A549 (cell line): ENCODE measurements around the gene KDM4B. TPM values are rescaled to one million over a fixed set of nuclear protein-coding genes. Genes with fewer than 3 reads are reported as not detected.

Source experiments
- ATAC-seq, 2 experiments: fragments of 200-7000 bp in 1 of 2; fragments of >200 bp in 1 of 2; cut with Nextera tagmentation in 1 of 2; cut with Tn5 transposase in 1 of 2; 3 replicates each; pipeline versions ENCODE4 v1.8.0 to v1.9.1; 2018 to 2020; ENCODE audit warnings: mild to moderate bottlenecking in 1 of 2, moderate library complexity in 1 of 2
- CTCF ChIA-PET: fragments of 300-600 bp; sonication (Branson Sonifier 250); formaldehyde crosslinking; extraction: SDS; loops from one replicate; lab custom pipeline; 2021; ENCODE audit warnings: antibody characterized with exemption, inconsistent platforms; lab: Yijun Ruan, JAX
- POLR2A ChIA-PET: fragments of 350-600 bp; formaldehyde crosslinking; extraction: SDS; loops from one replicate; lab custom pipeline; 2021; ENCODE audit warnings: antibody characterized with exemption, inconsistent platforms; lab: Yijun Ruan, JAX
- DNase-seq, 2 experiments: peaks; one replicate each; pipeline versions ENCODE4 v3.0.0 to v3.0.0-alpha.2; 2011 to 2016; ENCODE audit warnings: low read depth in 1 of 2, low spot score in 1 of 2
- FAIRE-seq: peaks from 2 replicates; lab custom pipeline; 2011; peaks lifted over from hg19 to GRCh38; lab: Jason Lieb, UNC
- H3K27ac ChIP-seq, 2 experiments: fragments of >200 bp; sonication (Bioruptor Twin); formaldehyde crosslinking; 3 replicates each; pipeline ENCODE4 v1.5.1; 2016 to 2017
- H3K4me1 ChIP-seq: fragments of >200 bp; sonication (Bioruptor Twin); formaldehyde crosslinking; 3 replicates; pipeline ENCODE4 v1.6.1; 2016
- H3K4me2 ChIP-seq: fragments of >200 bp; sonication (Bioruptor Twin); formaldehyde crosslinking; 3 replicates; pipeline ENCODE4 v1.6.1; 2016
- H3K4me3 ChIP-seq: fragments of >200 bp; sonication (Bioruptor Twin); formaldehyde crosslinking; 3 replicates; pipeline ENCODE4 v1.5.1; 2016
- H3K9me3 ChIP-seq: fragments of >200 bp; sonication (Bioruptor Twin); formaldehyde crosslinking; 3 replicates; pipeline ENCODE4 v1.6.1; 2016
- CBX8 ChIP-seq: fragments of 200-600 bp; sonication (generic); IDR thresholded peaks from 2 replicates; pipeline ENCODE4 v1.6.1; 2016
- EHF ChIP-seq: fragments of 250-450 bp; sonication (Bioruptor Pico); IDR thresholded peaks from 2 replicates; pipeline ENCODE4 v1.5.0; 2020; ENCODE audit warnings: mild to moderate bottlenecking
- ESRRA ChIP-seq: fragments of 150-350 bp; IDR thresholded peaks from 2 replicates; pipeline ENCODE4 v1.6.1; 2014; ENCODE audit warnings: mild to moderate bottlenecking, low read length, borderline replicate concordance
- FOSB ChIP-seq: fragments of 250-450 bp; sonication (Bioruptor Pico); IDR thresholded peaks from 2 replicates; pipeline ENCODE4 v1.5.0; 2020; ENCODE audit warnings: mild to moderate bottlenecking, moderate library complexity
- FOSL2 ChIP-seq, 2 experiments: fragments of 450-650 bp in 1 of 2; fragments of >200 bp in 1 of 2; sonication (Bioruptor Twin) in 1 of 2; formaldehyde crosslinking; IDR thresholded peaks; 2 replicates each; pipeline versions ENCODE4 v1.5.0 to v1.6.1; 2016 to 2020; ENCODE audit warnings: mild to moderate bottlenecking in 1 of 2, moderate library complexity in 1 of 2
- HDAC2 ChIP-seq: fragments of 200-600 bp; sonication (generic); IDR thresholded peaks from 2 replicates; pipeline ENCODE4 v1.6.1; 2016
- HOXB5 ChIP-seq: fragments of 250-450 bp; sonication (Bioruptor Pico); IDR thresholded peaks from 2 replicates; pipeline ENCODE4 v1.5.0; 2020; ENCODE audit warnings: mild to moderate bottlenecking, moderate library complexity
- MAZ ChIP-seq: fragments of 150-350 bp; IDR thresholded peaks from 2 replicates; pipeline ENCODE4 v1.6.1; 2014; ENCODE audit warnings: antibody characterized with exemption, low read depth, low read length, borderline replicate concordance
- NPAS2 ChIP-seq: fragments of 250-450 bp; sonication (Bioruptor Pico); IDR thresholded peaks from 2 replicates; pipeline ENCODE4 v1.8.0; 2022; ENCODE audit warnings: mild to moderate bottlenecking, moderate library complexity, borderline replicate concordance
- RCOR1 ChIP-seq: fragments of 150-350 bp; IDR thresholded peaks from 2 replicates; pipeline ENCODE4 v1.6.1; 2014; ENCODE audit warnings: antibody characterized with exemption, low read length, low read depth
- RNF2 ChIP-seq: fragments of 200-600 bp; sonication (generic); IDR thresholded peaks from 2 replicates; pipeline ENCODE4 v1.6.1; 2016; ENCODE audit warnings: low read depth, mild to moderate bottlenecking, antibody characterized with exemption, moderate library complexity, borderline replicate concordance
- SMC3 ChIP-seq: fragments of >200 bp; sonication (Bioruptor Twin); formaldehyde crosslinking; IDR thresholded peaks from 3 replicates; pipeline ENCODE4 v1.6.1; 2018; ENCODE audit warnings: inconsistent platforms
- SREBF2 ChIP-seq: fragments of 450-650 bp; IDR thresholded peaks from 2 replicates; pipeline ENCODE4 v1.6.1; 2014; ENCODE audit warnings: mild to moderate bottlenecking, moderate library complexity
- ZC3H11A ChIP-seq: fragments of 450-650 bp; IDR thresholded peaks from 2 replicates; pipeline ENCODE4 v1.6.1; 2014; ENCODE audit warnings: antibody characterized with exemption, mild to moderate bottlenecking
- ZFP36 ChIP-seq: fragments of 450-650 bp; IDR thresholded peaks from 2 replicates; pipeline ENCODE4 v1.6.1; 2014; ENCODE audit warnings: borderline replicate concordance; ENCODE audit not compliant: partially characterized antibody
- ZNF302 ChIP-seq: fragments of 250-450 bp; sonication (Bioruptor Pico); IDR thresholded peaks from 2 replicates; pipeline ENCODE4 v1.9.0; 2021; ENCODE audit warnings: inconsistent platforms, mild to moderate bottlenecking, moderate library complexity
- ZSCAN20 ChIP-seq: fragments of 250-450 bp; sonication (Bioruptor Pico); IDR thresholded peaks from 2 replicates; pipeline ENCODE4 v1.8.0; 2022; ENCODE audit warnings: mild to moderate bottlenecking, moderate library complexity
- WGBS: methylation state at CpG from one replicate; pipeline ENCODE4 v1.1.6; 2017; ENCODE audit errors: missing lambda C conversion rate; 5-methylcytosine and 5-hydroxymethylcytosine counted together
- polyA plus RNA-seq, 4 experiments: library from polyadenylated mRNA; depleted of rRNA in 3 of 4; stranded (reverse); fragments of >200 nt; fragmentation: RNase III in 1 of 4; extraction: RNeasy Plus Mini Kit Qiagen cat#74134 plus additional on column Dnase treatment in 1 of 4; gene quantifications; 2 replicates in 3 of 4; 3 replicates in 1 of 4; pipeline ENCODE4 v1.2.3, GENCODE V29; 2011 to 2017
- TF ChIP-seq, protein P1 (sequence below): fragments of 450-650 bp; IDR thresholded peaks from 2 replicates; pipeline ENCODE4 v1.6.1; 2014; ENCODE audit warnings: antibody characterized with exemption
- TF ChIP-seq, protein P2 (sequence below): IDR thresholded peaks from 2 replicates; pipeline ENCODE4 v1.6.1; 2012
- TF ChIP-seq, protein P3 (sequence below): fragments of 250-450 bp; sonication (Bioruptor Pico); IDR thresholded peaks from 2 replicates; pipeline ENCODE4 v1.5.0; 2020; ENCODE audit warnings: low read depth, mild to moderate bottlenecking, moderate library complexity
- TF ChIP-seq, protein P4 (sequence below): fragments of >200 bp; sonication (Bioruptor Twin); formaldehyde crosslinking; IDR thresholded peaks from 3 replicates; pipeline ENCODE4 v1.5.1; 2016

KDM4B gene
- polyA plus RNA-seq, 2 of the 4 experiments (the other 2 are of a cell fraction) = 3.0 to 4.6 TPM

DNA sequence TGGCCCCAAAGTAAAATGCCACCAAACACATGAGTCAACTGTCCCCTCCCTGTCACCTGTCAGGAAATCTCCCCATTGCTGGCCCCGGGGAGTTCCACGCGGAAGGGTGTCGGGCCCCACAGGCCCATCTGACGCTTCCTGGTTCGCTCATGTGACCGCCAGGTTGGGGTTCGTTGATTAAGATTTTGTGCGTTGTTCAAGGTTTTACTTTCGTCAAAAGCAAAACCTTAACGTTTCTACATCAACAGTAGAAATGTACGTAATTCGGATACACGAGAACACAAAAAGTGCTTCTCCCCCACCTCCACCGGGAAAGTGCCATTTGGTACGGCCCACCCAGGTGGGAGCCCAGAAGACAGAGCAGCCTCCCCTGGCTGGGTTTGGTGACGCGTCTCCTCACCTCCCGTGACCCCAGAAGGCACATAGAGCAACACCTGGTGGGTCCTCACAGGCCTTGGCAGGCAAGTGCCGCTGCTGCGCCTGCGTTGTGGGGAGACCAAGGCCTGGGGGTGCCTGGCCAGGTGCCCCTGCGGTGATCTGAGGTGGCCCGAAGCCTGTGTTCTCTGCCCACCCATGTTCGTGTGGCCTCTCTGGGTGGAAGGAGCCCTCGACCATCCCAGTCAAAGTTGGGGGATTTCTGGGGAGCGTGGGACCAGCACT lies 161.6 kb downstream of the KDM4B start:
- 93% methylated on average over 19 of the region's 27 CpGs for WGBS
- TF ChIP-seq, protein P1, sequence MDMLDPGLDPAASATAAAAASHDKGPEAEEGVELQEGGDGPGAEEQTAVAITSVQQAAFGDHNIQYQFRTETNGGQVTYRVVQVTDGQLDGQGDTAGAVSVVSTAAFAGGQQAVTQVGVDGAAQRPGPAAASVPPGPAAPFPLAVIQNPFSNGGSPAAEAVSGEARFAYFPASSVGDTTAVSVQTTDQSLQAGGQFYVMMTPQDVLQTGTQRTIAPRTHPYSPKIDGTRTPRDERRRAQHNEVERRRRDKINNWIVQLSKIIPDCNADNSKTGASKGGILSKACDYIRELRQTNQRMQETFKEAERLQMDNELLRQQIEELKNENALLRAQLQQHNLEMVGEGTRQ = no peak
- no peak for TF ChIP-seq HDAC2
- TF ChIP-seq, protein P2, sequence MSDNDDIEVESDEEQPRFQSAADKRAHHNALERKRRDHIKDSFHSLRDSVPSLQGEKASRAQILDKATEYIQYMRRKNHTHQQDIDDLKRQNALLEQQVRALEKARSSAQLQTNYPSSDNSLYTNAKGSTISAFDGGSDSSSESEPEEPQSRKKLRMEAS = no peak
- TF ChIP-seq ESRRA = no peak
- TF ChIP-seq, protein P3, sequence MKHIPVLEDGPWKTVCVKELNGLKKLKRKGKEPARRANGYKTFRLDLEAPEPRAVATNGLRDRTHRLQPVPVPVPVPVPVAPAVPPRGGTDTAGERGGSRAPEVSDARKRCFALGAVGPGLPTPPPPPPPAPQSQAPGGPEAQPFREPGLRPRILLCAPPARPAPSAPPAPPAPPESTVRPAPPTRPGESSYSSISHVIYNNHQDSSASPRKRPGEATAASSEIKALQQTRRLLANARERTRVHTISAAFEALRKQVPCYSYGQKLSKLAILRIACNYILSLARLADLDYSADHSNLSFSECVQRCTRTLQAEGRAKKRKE (CRISPR knock-in tag) = no peak
- no peak for TF ChIP-seq FOSB (CRISPR knock-in tag)
- TF ChIP-seq RNF2 = no peak
- no peak for TF ChIP-seq HOXB5
- no peak for FAIRE-seq
- ChIA-PET POLR2A (no interaction called here), CTCF (no interaction called here)
- Histone ChIP-seq H3K4me2 (no peak overlapping the region), H3K9me3 (no peaks in the 10 kb centered on the region), H3K4me1 (no peaks in the 10 kb centered on the region), H3K27ac (no peak overlapping the region), H3K4me3 (no peak overlapping the region)
- ATAC-seq = no peak
- no peak for DNase-seq

DNA sequence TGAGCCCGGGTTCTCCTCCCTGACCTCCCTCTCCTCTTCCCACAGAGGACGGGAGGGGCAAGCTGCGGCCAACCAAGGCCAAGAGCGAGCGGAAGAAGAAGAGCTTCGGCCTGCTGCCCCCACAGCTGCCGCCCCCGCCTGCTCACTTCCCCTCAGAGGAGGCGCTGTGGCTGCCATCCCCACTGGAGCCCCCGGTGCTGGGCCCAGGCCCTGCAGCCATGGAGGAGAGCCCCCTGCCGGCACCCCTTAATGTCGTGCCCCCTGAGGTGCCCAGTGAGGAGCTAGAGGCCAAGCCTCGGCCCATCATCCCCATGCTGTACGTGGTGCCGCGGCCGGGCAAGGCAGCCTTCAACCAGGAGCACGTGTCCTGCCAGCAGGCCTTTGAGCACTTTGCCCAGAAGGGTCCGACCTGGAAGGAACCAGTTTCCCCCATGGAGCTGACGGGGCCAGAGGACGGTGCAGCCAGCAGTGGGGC lies 162.2 kb downstream of the KDM4B start:
- WGBS = 94% methylated on average over 10 of the region's 21 CpGs
- CTCF ChIA-PET = no interaction called here
- POLR2A ChIA-PET = no interaction called here
- no peak for FAIRE-seq
- DNase-seq = no peak
- TF ChIP-seq FOSL2 (IDR thresholded peaks at IDR 0.05) (no peak), FOSL2 (CRISPR knock-in tag; IDR thresholded peaks at IDR 0.05) (no peak), EHF (no peak), ZNF302 (CRISPR knock-in tag) (no peak), NPAS2 (CRISPR knock-in tag) (no peak), MAZ (no peak), SREBF2 (no peak), SMC3 (no peak), ZSCAN20 (no peak), ZFP36 (no peak), ZC3H11A (no peak), CBX8 (no peak), RCOR1 (no peak), HDAC2 (no peak)
- TF ChIP-seq, protein P4, sequence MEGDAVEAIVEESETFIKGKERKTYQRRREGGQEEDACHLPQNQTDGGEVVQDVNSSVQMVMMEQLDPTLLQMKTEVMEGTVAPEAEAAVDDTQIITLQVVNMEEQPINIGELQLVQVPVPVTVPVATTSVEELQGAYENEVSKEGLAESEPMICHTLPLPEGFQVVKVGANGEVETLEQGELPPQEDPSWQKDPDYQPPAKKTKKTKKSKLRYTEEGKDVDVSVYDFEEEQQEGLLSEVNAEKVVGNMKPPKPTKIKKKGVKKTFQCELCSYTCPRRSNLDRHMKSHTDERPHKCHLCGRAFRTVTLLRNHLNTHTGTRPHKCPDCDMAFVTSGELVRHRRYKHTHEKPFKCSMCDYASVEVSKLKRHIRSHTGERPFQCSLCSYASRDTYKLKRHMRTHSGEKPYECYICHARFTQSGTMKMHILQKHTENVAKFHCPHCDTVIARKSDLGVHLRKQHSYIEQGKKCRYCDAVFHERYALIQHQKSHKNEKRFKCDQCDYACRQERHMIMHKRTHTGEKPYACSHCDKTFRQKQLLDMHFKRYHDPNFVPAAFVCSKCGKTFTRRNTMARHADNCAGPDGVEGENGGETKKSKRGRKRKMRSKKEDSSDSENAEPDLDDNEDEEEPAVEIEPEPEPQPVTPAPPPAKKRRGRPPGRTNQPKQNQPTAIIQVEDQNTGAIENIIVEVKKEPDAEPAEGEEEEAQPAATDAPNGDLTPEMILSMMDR = no peak
- H3K27ac ChIP-seq = no peak overlapping the region
- H3K9me3 ChIP-seq = no peaks in the 10 kb centered on the region
- H3K4me3 ChIP-seq = no peak overlapping the region
- no peak overlapping the region for H3K4me2 ChIP-seq
- H3K4me1 ChIP-seq = no peaks in the 10 kb centered on the region
- ATAC-seq = no peak
